Stromal cell of bone marrow (primary cell): ENCODE data around the gene RAPGEF1.

Experiments
- DNase-seq: peaks from one replicate; pipeline ENCODE4 v3.0.0-alpha.2; 2012; ENCODE audit warnings: low read depth

RAPGEF1 gene

DNA sequence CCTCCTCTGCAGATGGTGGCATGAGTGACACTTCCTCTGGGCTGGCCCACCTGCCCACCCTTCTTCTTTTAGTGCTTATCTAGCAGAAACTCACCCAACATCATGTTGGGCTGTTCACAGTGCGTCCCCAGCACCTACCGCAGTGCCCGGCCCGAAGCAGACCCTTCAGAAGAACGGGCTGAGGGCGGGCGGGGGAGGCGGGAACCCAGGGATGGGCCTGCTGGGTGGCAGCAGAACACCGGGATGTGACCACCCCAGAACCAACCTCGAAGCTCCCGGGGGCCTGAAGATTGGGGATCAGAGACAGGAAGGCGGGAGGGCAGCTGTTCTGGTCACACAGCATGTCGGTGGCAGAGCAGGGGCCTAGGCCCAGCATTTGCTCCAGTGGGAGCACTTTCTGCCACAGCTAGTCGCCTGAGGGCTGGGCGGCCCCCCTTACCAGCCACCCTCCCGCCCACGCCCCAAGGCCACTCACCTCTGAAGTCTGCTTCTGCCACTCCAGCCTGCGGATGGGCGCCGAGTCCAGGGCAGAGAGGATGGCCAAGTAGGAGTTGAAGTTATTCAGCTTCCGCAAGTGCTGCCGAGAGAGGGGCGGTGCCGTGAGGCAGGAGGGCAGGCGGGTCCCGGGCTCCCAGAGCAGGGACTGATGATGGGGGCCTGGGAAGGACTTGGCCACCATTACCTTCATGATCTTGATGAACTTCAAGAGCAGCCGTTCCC, 155.9 kb downstream of the RAPGEF1 start:
- DNase-seq: no peak

- DNase-seq: no peak
Measured at GRCh38 chr9:131583337-131583645, 156.6 kb downstream of the RAPGEF1 start.

DNA sequence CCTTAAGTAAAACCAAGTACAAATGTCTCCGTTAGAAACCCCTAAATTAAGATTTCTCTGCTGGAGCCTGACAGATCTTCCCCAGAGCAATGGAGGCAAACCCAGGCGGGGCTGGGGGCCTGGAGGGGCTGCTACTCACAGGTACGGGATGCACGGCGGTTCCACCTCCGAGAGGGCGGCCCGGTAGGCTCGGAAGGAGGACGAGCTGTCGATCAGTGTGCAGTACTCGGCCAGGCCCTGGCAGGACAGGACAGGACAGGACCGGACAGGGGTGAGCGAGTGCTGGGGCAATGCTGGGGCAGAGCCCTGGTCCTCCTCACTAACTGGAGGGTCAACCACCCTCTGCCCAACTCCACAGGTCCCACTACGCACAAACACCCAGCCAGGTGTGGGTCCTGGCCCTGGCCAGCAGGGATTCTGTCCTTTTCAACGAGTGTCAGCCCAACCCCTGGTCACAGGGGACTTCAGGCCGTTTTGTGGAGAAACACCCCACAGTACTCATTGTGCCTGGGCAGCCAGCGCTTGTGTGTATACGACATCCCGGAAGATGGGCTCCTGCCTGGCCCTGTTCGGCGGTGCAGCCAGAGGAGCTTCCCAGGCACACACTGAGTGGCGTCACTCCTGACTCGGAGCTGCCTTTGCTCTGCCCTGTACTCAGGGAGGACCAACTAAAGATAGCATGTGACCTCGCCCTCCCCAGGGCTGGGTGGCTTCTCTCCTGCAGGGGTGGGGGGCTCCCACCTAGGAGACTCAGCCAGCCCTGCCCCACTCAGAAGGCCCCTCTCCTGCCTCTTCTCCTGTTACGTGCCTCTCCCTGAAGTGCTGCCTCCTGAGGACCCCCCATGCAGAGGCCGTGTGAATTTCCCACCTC, 157.2 kb downstream of the RAPGEF1 start:
- no peak for DNase-seq

DNA sequence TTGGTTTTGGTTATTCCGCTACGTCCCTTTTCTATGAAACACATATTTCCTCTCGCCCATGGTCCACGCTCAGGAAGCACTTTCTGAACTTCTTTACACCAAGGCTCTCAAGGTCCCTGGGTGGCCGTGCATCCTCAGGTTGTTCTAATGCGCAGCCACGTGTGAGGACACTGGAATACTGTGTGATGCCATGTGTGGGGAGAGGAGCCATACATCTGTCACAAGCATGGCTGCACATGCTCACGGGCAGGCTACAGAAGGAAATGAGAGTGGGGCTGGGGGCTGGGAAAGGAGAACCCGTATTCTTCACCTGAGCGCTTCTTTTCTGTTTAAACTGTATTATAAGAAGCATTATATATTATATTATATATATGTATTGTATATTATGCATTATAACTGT, 157.8 kb downstream of the RAPGEF1 start:
- no peak for DNase-seq

GRCh38 chr9:131580358-131580757, 159.5 kb downstream of the RAPGEF1 start:
- DNase-seq: no peak

GRCh38 chr9:131579789-131580211, 160.1 kb downstream of the RAPGEF1 start:
- no peak for DNase-seq

DNA sequence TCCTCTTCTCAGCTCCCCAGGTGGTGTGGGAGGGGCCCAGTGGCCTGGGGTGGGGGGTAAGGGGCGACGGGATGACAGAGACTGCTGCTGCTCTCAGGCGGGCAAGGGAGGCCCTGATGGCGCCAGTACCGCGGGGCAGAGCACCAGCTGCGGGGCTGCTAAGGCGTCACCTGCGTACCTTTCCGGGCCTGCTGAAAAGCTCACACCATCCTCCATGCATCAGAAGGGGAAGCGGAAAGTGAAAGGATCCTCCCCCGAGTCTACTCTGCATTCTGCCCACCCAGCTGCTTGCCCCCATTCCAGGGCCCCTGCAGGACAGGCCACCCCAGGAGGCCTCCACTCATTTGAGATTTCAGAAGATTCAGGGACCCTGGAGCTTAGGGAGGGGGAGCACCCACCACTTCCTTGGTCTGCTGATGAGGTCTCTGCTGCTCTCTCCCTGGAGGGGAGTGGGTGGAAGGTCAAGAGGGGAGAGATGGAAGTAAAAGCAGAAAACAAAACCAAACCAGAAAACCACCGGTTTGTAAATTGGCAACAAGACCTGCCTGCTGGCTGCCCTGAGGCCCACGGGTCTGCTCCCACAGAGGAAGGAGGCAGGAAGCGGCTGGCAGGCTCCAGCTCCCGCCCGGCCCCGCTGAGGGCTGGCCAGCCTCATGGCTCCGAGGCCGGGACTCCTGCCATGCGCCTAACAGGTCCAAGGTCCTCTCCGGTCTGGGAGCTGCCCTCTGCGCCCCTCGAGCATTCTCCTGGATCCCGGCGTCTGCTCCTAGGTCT, 161.0 kb downstream of the RAPGEF1 start:
- DNase-seq: no peak

DNA sequence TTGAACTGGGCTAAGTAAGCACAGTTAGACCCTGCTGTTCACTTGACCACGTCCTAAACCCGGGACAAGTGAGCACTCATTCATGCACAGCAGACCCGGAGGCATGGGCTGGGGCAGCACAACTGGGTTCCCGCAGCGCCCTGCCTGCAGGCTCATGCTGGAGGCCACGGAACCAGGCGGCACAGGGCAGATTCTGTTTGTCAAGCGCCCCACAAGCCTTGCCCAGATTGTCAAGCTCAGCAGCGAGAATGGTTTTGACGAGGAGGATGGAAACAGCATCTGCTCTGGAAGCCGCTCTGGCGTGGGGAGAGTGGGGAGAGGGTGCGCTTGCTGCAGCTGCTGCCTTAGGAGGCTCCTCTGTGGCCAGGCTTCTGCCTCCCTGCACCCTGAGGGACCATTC, 161.9 kb downstream of the RAPGEF1 start:
- no peak for DNase-seq

GRCh38 chr9:131577005-131578000, 162.6 kb downstream of the RAPGEF1 start:
- no peak for DNase-seq

DNA sequence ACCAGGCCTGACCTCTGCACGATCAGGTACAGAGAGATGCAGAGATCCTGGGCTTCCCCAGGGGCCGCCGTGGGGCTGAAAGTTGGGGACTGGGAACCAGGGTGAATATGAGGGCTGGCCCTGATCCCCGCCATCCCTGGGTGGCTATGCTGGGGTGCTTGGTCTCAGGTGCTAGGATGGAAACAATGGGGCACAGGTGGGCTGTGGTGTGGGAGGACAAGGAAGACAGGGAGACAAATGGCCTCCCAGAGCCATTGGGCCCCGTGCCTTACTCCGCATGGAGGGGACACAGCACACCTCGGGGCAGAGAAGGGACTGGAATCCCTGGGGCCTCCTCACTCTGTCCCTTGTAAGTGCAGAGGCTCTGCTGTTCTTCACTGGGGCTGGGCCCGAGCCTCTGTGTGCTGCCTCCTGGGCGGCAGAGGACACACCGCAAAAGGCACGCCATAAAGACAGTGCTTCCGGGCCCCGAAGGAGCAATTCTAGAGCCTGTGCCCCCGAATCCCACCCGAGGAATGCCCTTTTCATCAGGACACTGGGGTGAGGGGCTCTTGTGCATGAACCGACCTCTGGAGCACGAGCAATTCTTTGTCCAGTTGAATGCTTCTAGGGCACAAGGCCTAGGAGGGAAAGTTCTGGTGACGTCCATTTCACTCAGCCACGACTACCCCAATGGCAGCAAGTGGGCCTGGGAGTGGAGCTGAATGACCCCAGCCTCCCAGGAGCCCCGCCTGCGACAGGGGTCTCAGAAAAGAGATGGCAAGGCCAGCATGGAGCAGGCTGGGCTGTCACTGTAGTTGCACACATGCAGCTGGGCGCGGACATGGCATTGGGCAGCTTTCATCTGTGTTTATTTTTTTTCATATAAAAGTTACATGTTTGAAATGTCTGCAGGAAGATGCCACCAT, 163.7 kb downstream of the RAPGEF1 start:
- DNase-seq: no peak

- DNase-seq: no peak
Measured at GRCh38 chr9:131574730-131575640, 164.9 kb downstream of the RAPGEF1 start.

DNA sequence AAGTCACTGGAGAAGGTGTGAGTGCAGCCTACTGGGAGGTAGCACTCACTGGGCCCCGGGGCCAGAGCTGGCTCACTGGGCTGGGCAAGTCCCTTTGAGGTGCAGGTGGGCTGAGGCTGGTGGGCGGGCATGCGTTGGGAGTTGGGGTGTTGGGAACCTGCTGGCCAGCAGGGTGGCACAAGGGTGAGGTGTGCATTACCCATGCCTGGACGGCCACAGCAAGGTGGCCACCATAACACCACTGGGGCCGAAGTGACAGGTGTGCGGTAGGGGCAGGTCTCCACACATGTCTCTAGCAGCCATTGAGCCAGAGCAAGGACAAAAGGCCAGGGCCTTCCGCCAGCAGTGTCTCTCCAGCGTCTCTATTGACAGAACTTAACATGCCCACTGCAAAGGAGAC, 172.0 kb downstream of the RAPGEF1 start:
- no peak for DNase-seq

GRCh38 chr9:131566158-131566557, 173.7 kb downstream of the RAPGEF1 start:
- no peak for DNase-seq

GRCh38 chr9:131565369-131565768, 174.5 kb downstream of the RAPGEF1 start:
- DNase-seq: no peak

GRCh38 chr9:131562032-131562959, 177.6 kb downstream of the RAPGEF1 start:
- DNase-seq: no peak

DNA sequence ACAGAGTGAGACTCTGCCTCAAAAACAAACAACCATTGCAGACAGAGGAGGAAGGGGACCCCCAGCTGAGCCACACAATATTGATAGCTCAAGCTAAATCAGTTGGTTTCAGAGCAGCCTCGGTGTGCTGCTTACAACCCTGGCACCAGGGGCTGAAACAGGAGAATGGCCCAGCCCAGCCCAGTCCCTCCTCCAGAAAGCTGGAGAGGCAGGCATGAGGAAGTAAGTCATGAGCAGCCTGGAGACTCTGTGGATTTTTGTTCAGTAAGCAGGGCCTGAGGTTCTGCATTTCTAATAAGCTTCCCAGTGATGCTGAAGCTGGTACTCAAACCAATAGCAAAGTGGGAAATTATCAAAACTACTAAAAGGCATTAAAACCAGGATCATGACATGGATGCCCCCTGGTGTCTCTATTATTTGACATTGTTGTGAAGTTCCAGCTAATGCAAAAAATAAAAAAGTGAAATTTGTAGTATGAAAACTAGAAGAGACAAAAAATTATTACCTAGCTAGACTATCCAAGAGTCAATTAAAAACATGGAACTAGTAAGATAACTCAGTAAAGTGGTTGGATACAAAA, 180.4 kb downstream of the RAPGEF1 start:
- no peak for DNase-seq

- DNase-seq: no peak
Measured at GRCh38 chr9:131557855-131558548, 181.9 kb downstream of the RAPGEF1 start.
